HG03521 (cell line): ENCODE data around the gene INO80D.
"Not testable (repeated sequence)": the region's sequence is repeated elsewhere in the genome, so short reads cannot be mapped to it uniquely, and the experiment has no call there.

Experiments
- ATAC-seq: cut with Tn5 transposase; IDR thresholded peaks from one replicate; pipeline ENCODE4 v1.9.1; 2021; ENCODE audit warnings: mild to moderate bottlenecking, moderate library complexity; ENCODE audit not compliant: unreplicated experiment

Gene INO80D

GRCh38 chr2:206031162-206031784, 54.7 kb downstream of the INO80D start:
- no peak for ATAC-seq

- no peak for ATAC-seq
Measured at GRCh38 chr2:206028101-206028500, 57.9 kb downstream of the INO80D start.

GRCh38 chr2:206023183-206023582, 62.8 kb downstream of the INO80D start:
- no peak for ATAC-seq

GRCh38 chr2:206020171-206020570, 65.8 kb downstream of the INO80D start:
- ATAC-seq: no peak

GRCh38 chr2:206015746-206016145, 70.2 kb downstream of the INO80D start:
- ATAC-seq: not testable (repeated sequence)

- ATAC-seq: no peak
Measured at GRCh38 chr2:206011795-206012194, 74.2 kb downstream of the INO80D start.

GRCh38 chr2:206011018-206011614, 74.9 kb downstream of the INO80D start:
- ATAC-seq: no peak

GRCh38 chr2:206004004-206004693, 81.8 kb downstream of the INO80D start:
- ATAC-seq: no peak

GRCh38 chr2:206002440-206002839, 83.5 kb downstream of the INO80D start:
- no peak for ATAC-seq

GRCh38 chr2:206001912-206002311, 84.1 kb downstream of the INO80D start:
- ATAC-seq: no peak

GRCh38 chr2:206000776-206001175, 85.2 kb downstream of the INO80D start:
- ATAC-seq: no peak

GRCh38 chr2:205998583-205998982, 87.4 kb downstream of the INO80D start:
- no peak for ATAC-seq

- no peak for ATAC-seq
Measured at GRCh38 chr2:205996161-205996560, 89.8 kb downstream of the INO80D start.

- no peak for ATAC-seq
Measured at GRCh38 chr2:205995260-205995659, 90.7 kb downstream of the INO80D start.

GRCh38 chr2:205994344-205994743, 91.6 kb downstream of the INO80D start:
- ATAC-seq: no peak

- ATAC-seq: no peak
Measured at GRCh38 chr2:205990104-205990503, 95.9 kb downstream of the INO80D start.

- ATAC-seq: no peak
Measured at GRCh38 chr2:205989271-205990071, 96.5 kb downstream of the INO80D start.

GRCh38 chr2:205988681-205989080, 97.3 kb downstream of the INO80D start:
- ATAC-seq: not testable (repeated sequence)

GRCh38 chr2:205988274-205988673, 97.7 kb downstream of the INO80D start:
- ATAC-seq: no peak

GRCh38 chr2:205986334-205986733, 99.6 kb downstream of the INO80D start:
- not testable (repeated sequence) for ATAC-seq

GRCh38 chr2:205984381-205984780, 101.6 kb downstream of the INO80D start:
- peak; percentile 80 for ATAC-seq
